Aorta (tissue), 5 donors: ENCODE measurements around the gene AGBL4. TPM values are rescaled to one million over a fixed set of nuclear protein-coding genes. Genes with fewer than 3 reads are reported as not detected.

Source experiments
- ATAC-seq: fragments of 200-7000 bp; cut with Tn5 transposase; one replicate; pipeline ENCODE4 v1.9.1; 2022; ENCODE audit warnings: moderate library complexity; ENCODE audit not compliant: low FRiP score
- DNase-seq, 2 donors: peaks; one replicate each; pipeline ENCODE4 v3.0.0-alpha.2; 2020
- H3K27ac ChIP-seq, 2 donors: one replicate each; pipeline ENCODE4 v1.5.1; 2013; ENCODE audit warnings: low read length in 2 of 2, mild to moderate bottlenecking in 2 of 2, moderate library complexity in 2 of 2, control low read depth in 1 of 2, inconsistent platforms in 1 of 2, low read depth in 1 of 2
- H3K27me3 ChIP-seq, 2 donors: one replicate each; pipeline ENCODE4 v1.6.1; 2013; ENCODE audit warnings: control low read depth in 1 of 2, low read length in 1 of 2, mild to moderate bottlenecking in 1 of 2, moderate library complexity in 1 of 2; ENCODE audit not compliant: insufficient read depth in 2 of 2, control insufficient read depth in 1 of 2
- H3K36me3 ChIP-seq, 2 donors: one replicate each; pipeline ENCODE4 v1.6.1; 2013; ENCODE audit warnings: control low read depth in 1 of 2, low read length in 1 of 2, mild to moderate bottlenecking in 1 of 2; ENCODE audit not compliant: insufficient read depth in 2 of 2, control insufficient read depth in 1 of 2
- H3K4me1 ChIP-seq, 2 donors: one replicate each; pipeline ENCODE4 v1.6.1; 2013; ENCODE audit warnings: low read length in 2 of 2, control low read depth in 1 of 2, mild to moderate bottlenecking in 1 of 2, moderate library complexity in 1 of 2; ENCODE audit not compliant: insufficient read depth in 2 of 2, control insufficient read depth in 1 of 2
- H3K4me3 ChIP-seq, 2 donors: one replicate each; pipeline ENCODE4 v1.5.1; 2013; ENCODE audit warnings: low read length in 2 of 2, control low read depth in 1 of 2, mild to moderate bottlenecking in 1 of 2
- H3K9me3 ChIP-seq: one replicate; pipeline ENCODE4 v1.6.1; 2013; ENCODE audit warnings: mild to moderate bottlenecking, low read length; ENCODE audit not compliant: control insufficient read depth
- WGBS, 2 donors: extraction: QIAGEN DNeasy Blood & Tissue Kit; methylation state at CpG; one replicate each; pipeline ENCODE4 v1.1.7; 2013; 5-methylcytosine and 5-hydroxymethylcytosine counted together
- intact Hi-C, 2 donors: fragments of 100-400 bp; cut with DNase I; formaldehyde crosslinking; loops; one replicate each; pipeline versions ENCODE4 v1.14.2 to v1.15.0; 2022
- polyA plus RNA-seq, 2 donors: library from polyadenylated mRNA; stranded (reverse); fragments of 200-250 nt; gene quantifications; one replicate each; pipeline ENCODE4 v1.2.3, GENCODE V29; 2013
- total RNA-seq, 2 donors: library from RNA; stranded (reverse); fragmentation: NEBNext Ultra II Directional; extraction: Animal tissue kit (Norgen Biotek cat#: 25700); gene quantifications; one replicate each; pipeline ENCODE4 v1.2.1, GENCODE V29; 2021
- donor health status: healthy with polysubstance abuse.
- donor health status: Bipolar disorder and iron deficiency.
- donor health status: DM: no; HTN: no; CAD: no.
- donor health status: DM: no; HTN: no; CAD: no.
- donor health status: DM: yes; HTN: yes; CAD: no.

AGBL4 gene
- total and polyA plus RNA-seq, 4 donors: 0.18 TPM; not detected in 3

DNA sequence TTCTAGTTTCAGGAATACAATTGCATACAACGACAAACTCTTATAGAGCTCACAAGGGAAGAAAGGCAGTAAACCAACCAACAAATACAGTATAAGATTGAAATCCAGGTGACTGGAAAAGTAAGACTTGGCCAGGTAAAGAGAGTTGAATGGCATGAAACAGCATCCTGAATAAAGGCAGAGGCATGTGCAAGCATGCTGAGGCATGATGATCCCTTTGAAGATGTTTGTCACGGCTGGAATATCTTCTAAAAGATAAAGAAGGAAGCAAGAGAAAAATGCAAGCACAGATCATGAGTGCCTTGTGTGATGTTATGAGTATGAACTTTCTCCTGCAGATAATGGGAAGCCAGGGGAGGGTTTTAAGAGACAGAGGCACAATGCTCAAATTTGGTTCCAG lies 1468.5 kb downstream of the AGBL4 start:
- no peaks in the 10 kb centered on the region for H3K9me3 ChIP-seq
- H3K36me3 ChIP-seq: no peaks in the 10 kb centered on the region
- H3K27ac ChIP-seq: no peak overlapping the region
- intact Hi-C loops: no loop called here
- 91 to 96% methylated on average over 2 of the region's 2 CpGs for WGBS, 2 donors
- no peaks in the 10 kb centered on the region for H3K4me1 ChIP-seq
- ATAC-seq (no peak), DNase-seq (no peak)
- no peak overlapping the region for H3K4me3 ChIP-seq
- H3K27me3 ChIP-seq: no peaks in the 10 kb centered on the region

DNA sequence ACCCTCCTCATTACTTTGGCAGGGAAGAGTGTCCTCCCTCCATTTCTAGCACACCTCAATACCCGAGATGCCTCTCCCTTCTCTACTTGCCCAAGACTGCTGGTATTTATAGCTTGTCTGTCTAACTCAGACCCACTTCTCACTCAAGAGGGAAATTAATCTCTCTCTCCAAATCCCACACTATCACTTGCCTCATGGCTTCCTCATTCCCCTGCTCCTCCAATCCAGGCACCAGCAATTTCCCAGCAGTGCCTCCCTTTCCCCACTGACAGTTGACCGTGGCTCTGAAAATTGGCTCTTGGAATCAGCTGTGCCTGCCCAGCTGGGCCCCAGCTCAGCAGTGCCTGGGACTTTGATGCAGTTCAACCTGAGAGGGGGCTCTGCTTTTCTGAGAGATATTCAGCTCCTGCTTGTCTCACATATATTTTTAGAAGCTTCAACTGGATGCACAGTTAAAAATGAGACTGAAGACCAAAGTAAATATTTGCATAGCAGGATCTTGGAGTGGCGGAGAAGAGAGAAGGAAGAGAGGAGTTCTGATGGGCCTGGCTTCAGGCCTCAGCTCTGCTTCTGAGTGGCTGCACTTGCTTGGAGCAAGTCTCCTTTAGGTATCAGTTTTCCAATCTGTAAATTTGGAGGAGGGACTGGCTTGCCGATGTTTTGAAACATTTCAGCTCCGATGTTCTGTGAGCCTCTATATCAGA lies 1470.7 kb downstream of the AGBL4 start:
- no peak overlapping the region for H3K4me3 ChIP-seq
- DNase-seq (no peak), ATAC-seq (no peak)
- H3K9me3 ChIP-seq: no peaks in the 10 kb centered on the region
- no peaks in the 10 kb centered on the region for H3K27me3 ChIP-seq
- H3K4me1 ChIP-seq: no peaks in the 10 kb centered on the region
- no peak overlapping the region for H3K27ac ChIP-seq
- no peaks in the 10 kb centered on the region for H3K36me3 ChIP-seq
- 51 to 56% methylated on average over 5 of the region's 5 CpGs for whole genome bisulfite sequencing, 2 donors
- intact Hi-C loops: no loop called here

- H3K4me1 ChIP-seq: no peaks in the 10 kb centered on the region
- DNase-seq: no peak
- no peak for ATAC-seq
- H3K9me3 ChIP-seq: no peaks in the 10 kb centered on the region
- H3K4me3 ChIP-seq: no peak overlapping the region
- WGBS, 2 donors: 61 to 65% methylated on average over 1 of the region's 1 CpG
- no peaks in the 10 kb centered on the region for H3K27me3 ChIP-seq
- intact Hi-C loops: no loop called here
- no peaks in the 10 kb centered on the region for H3K36me3 ChIP-seq
- H3K27ac ChIP-seq: no peak overlapping the region
These were observed 1471.3 kb downstream of the AGBL4 start for GRCh38 chr1:48552420-48552819.

GRCh38 chr1:48548985-48549384 lies 1474.8 kb downstream of the AGBL4 start:
- Histone ChIP-seq H3K9me3 (no peaks in the 10 kb centered on the region), H3K4me1 (no peaks in the 10 kb centered on the region), H3K27me3 (no peaks in the 10 kb centered on the region), H3K27ac (no peak overlapping the region), H3K36me3 (peaks cover 0 to 2% of the 10 kb centered on the region in 2 donors), H3K4me3 (no peak overlapping the region)
- DNase-seq (no peak), ATAC-seq (no peak)
- intact Hi-C loops: no loop called here

DNA sequence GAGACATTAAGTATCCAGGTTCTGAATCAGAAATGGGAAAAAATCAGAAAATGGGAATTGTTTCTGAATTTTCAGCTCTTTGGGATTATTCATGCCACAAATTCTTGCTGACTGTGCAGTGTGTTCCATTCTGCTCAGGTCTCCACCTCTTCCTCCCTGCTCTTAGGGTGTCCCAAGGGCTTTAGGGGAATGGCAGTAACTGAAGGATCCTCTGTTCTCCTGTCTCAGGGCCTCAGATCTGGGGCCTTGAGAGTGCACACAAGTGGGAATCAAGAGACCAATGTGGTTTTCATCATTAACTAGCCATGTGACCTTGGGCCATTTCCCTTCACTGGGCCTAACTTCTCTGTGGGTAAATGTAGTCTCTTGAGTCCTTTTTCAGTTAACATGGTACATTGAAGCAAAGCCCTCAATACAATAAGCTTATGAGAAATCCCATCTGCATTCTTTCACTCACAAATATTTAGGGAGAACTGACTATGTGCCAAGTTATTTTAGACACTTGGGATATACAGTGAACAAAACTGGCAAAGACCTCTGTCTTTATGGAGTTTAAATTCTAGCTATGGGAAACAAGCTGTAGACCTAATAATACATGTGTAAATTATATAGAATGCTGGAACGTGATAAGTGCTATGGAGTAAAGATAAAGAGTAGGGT lies 1476.1 kb downstream of the AGBL4 start:
- intact Hi-C loops: no loop called here
- WGBS, 2 donors: 91 to 92% methylated on average over 1 of the region's 1 CpG
- no peaks in the 10 kb centered on the region for H3K27me3 ChIP-seq
- no peaks in the 10 kb centered on the region for H3K4me1 ChIP-seq
- H3K36me3 ChIP-seq: peaks cover 0 to 2% of the 10 kb centered on the region in 2 donors
- DNase-seq (no peak), ATAC-seq (no peak)
- peaks cover 1% of the 10 kb centered on the region for H3K9me3 ChIP-seq
- no peak overlapping the region for H3K4me3 ChIP-seq
- H3K27ac ChIP-seq: no peak overlapping the region

GRCh38 chr1:48543854-48544253 lies 1479.9 kb downstream of the AGBL4 start:
- Histone ChIP-seq H3K36me3 (peaks cover 0 to 2% of the 10 kb centered on the region in 2 donors), H3K27me3 (no peaks in the 10 kb centered on the region), H3K4me1 (no peaks in the 10 kb centered on the region), H3K4me3 (no peak overlapping the region), H3K9me3 (peaks cover 1% of the 10 kb centered on the region), H3K27ac (no peak overlapping the region)
- intact Hi-C loops: no loop called here
- DNase-seq (no peak), ATAC-seq (no peak)

GRCh38 chr1:48540587-48540986 lies 1483.2 kb downstream of the AGBL4 start:
- no peaks in the 10 kb centered on the region for H3K27me3 ChIP-seq
- peaks cover 0 to 2% of the 10 kb centered on the region in 2 donors for H3K36me3 ChIP-seq
- no peak overlapping the region for H3K27ac ChIP-seq
- H3K4me1 ChIP-seq: no peaks in the 10 kb centered on the region
- no peak overlapping the region for H3K4me3 ChIP-seq
- H3K9me3 ChIP-seq: peaks cover 1% of the 10 kb centered on the region
- intact Hi-C loops: no loop called here
- WGBS, 2 donors: 45 to 52% methylated on average over 3 of the region's 3 CpGs
- DNase-seq (no peak), ATAC-seq (no peak)

GRCh38 chr1:48536477-48536876 lies 1487.3 kb downstream of the AGBL4 start:
- no peaks in the 10 kb centered on the region for H3K27me3 ChIP-seq
- H3K9me3 ChIP-seq: no peaks in the 10 kb centered on the region
- DNase-seq (no peak), ATAC-seq (no peak)
- WGBS, 2 donors: 31 to 32% methylated on average over 3 of the region's 3 CpGs
- H3K4me3 ChIP-seq: no peak overlapping the region
- no peak overlapping the region for H3K27ac ChIP-seq
- no peaks in the 10 kb centered on the region for H3K36me3 ChIP-seq
- no peaks in the 10 kb centered on the region for H3K4me1 ChIP-seq
- intact Hi-C loops: no loop called here

DNA sequence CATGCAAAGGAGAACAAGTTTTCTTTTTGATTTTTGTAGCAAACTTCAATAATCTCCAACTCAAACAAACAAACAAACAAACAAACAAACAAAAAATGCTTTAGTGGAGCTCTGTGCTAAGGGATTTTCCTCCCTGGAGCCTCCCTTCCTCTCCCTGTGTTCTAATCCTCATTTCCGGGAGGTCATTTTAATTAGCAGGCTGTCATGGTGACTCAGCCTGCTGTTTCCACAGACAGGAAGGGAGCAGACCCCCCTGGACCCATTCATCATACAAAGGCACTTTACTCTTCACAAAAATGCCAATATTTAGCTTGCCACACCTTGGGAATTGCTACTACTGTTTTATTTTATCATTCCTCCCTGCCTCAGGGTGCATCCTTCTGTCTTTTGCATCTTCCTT lies 1490.8 kb downstream of the AGBL4 start:
- H3K4me3 ChIP-seq: no peak overlapping the region
- no peaks in the 10 kb centered on the region for H3K9me3 ChIP-seq
- H3K4me1 ChIP-seq: no peaks in the 10 kb centered on the region
- no peak overlapping the region for H3K27ac ChIP-seq
- ATAC-seq (no peak), DNase-seq (no peak)
- H3K36me3 ChIP-seq: no peaks in the 10 kb centered on the region
- intact Hi-C loops: no loop called here
- 40 to 50% methylated on average over 1 of the region's 1 CpG for WGBS, 2 donors
- peaks cover 0 to 3% of the 10 kb centered on the region in 2 donors for H3K27me3 ChIP-seq
